Testis (tissue), 2 donors: ENCODE measurements around the gene THBS4.

Source experiments
- CTCF ChIP-seq, 3 experiments: fragments of 450-650 bp in 2 of 3; fragments of 200-600 bp in 1 of 3; sonication (generic) in 1 of 3; IDR thresholded peaks; one replicate each; pipeline ENCODE4 v1.5.1; 2016 to 2019; ENCODE audit warnings: antibody characterized with exemption in 3 of 3, mild to moderate bottlenecking in 2 of 3, moderate library complexity in 1 of 3
- POLR2A ChIP-seq: fragments of 450-650 bp; IDR thresholded peaks from one replicate; pipeline ENCODE4 v1.6.1; 2017; ENCODE audit warnings: antibody characterized with exemption, mild to moderate bottlenecking, moderate library complexity

- TF ChIP-seq CTCF (IDR thresholded peaks at IDR 0.05) (no peak), POLR2A (no peak)
These were observed 66.8 kb downstream of the THBS4 start for GRCh38 chr5:80101993-80102392.
